ENCODE measurements around the gene BRSK1.

- TF ChIP-seq EZH2 (IDR thresholded peaks at IDR 0.05; ENCODE audit: insufficient read depth, poor library complexity, severe bottlenecking) (no peak), EZH2phosphoT487 (IDR thresholded peaks at IDR 0.05; ENCODE audit: insufficient read depth, low read depth) (no peak)
Observed at GRCh38 chr19:55309448-55309847, 25.7 kb downstream of the BRSK1 start.
